IMR-90 (cell line): ENCODE data around the gene SLC52A3. TPM values are rescaled to one million over a fixed set of nuclear protein-coding genes. Genes with fewer than 3 reads are reported as not detected.

ENCODE experiments used
- ATAC-seq: fragments of 200-7000 bp; cut with Tn5 transposase; 2 replicates; pipeline ENCODE4 v1.9.1; 2020; ENCODE audit warnings: low read depth, mild to moderate bottlenecking, moderate library complexity
- BruUV-seq: library from RNA; stranded (reverse); fragments of 400-500 nt; replicated peaks from 2 replicates; lab custom pipeline; 2021; lab: Mats Ljungman, UMichigan
- CTCF ChIA-PET: fragments of 300-600 bp; formaldehyde crosslinking; extraction: SDS; loops from one replicate; lab custom pipeline; 2021; ENCODE audit warnings: antibody characterized with exemption; lab: Yijun Ruan, JAX
- POLR2A ChIA-PET: fragments of 300-600 bp; sonication (Branson Sonifier 250); formaldehyde crosslinking; loops from one replicate; lab custom pipeline; 2022; ENCODE audit warnings: antibody characterized with exemption; ENCODE audit not compliant: unreplicated experiment; lab: Charles Lee
- DNase-seq: peaks from one replicate; pipeline ENCODE4 v3.0.0; 2013
- H2AFZ ChIP-seq: replicated peaks from 2 replicates; pipeline ENCODE3; 2013; ENCODE audit warnings: low read length, mild to moderate bottlenecking; ENCODE audit not compliant: poor library complexity
- H2AK5ac ChIP-seq: 2 replicates; pipeline ENCODE4 v1.6.1; 2013; ENCODE audit warnings: low read depth, low read length, inconsistent platforms
- H2AK9ac ChIP-seq: replicated peaks from 2 replicates; pipeline ENCODE3; 2013; ENCODE audit warnings: mild to moderate bottlenecking, low read depth, low read length, moderate library complexity; ENCODE audit not compliant: poor library complexity
- H2BK120ac ChIP-seq: 2 replicates; pipeline ENCODE4 v1.6.1; 2013; ENCODE audit warnings: low read depth, low read length, inconsistent platforms
- H2BK15ac ChIP-seq: 3 replicates; pipeline ENCODE4 v1.6.1; 2013; ENCODE audit warnings: low read depth, low read length, inconsistent platforms
- H2BK20ac ChIP-seq: 2 replicates; pipeline ENCODE4 v1.6.1; 2013; ENCODE audit warnings: low read depth, mild to moderate bottlenecking, inconsistent platforms, low read length, moderate library complexity
- H2BK5ac ChIP-seq: 2 replicates; pipeline ENCODE4 v1.6.1; 2013; ENCODE audit warnings: mild to moderate bottlenecking, low read depth, low read length, inconsistent platforms; ENCODE audit not compliant: poor library complexity, severe bottlenecking
- H3K14ac ChIP-seq: replicated peaks from 2 replicates; pipeline ENCODE4 v1.6.1; 2013; ENCODE audit warnings: low read depth, low read length, inconsistent platforms
- H3K18ac ChIP-seq: 2 replicates; pipeline ENCODE4 v1.6.1; 2013; ENCODE audit warnings: low read depth, low read length, control low read depth
- H3K23ac ChIP-seq: 2 replicates; pipeline ENCODE4 v1.6.1; 2013; ENCODE audit warnings: low read depth, low read length, inconsistent platforms
- H3K27ac ChIP-seq: 2 replicates; pipeline ENCODE4 v1.5.1; 2013; ENCODE audit warnings: mild to moderate bottlenecking, control low read depth, low read length; ENCODE audit not compliant: insufficient read depth
- H3K27me3 ChIP-seq: 2 replicates; pipeline ENCODE4 v1.6.1; 2013; ENCODE audit warnings: low read length; ENCODE audit not compliant: control insufficient read depth, insufficient read depth
- H3K36me3 ChIP-seq: 2 replicates; pipeline ENCODE4 v1.6.1; 2013; ENCODE audit warnings: low read length, mixed read lengths; ENCODE audit not compliant: control insufficient read depth, insufficient read depth
- H3K4ac ChIP-seq: 2 replicates; pipeline ENCODE4 v1.6.1; 2013; ENCODE audit warnings: low read depth, low read length, inconsistent platforms
- H3K4me1 ChIP-seq: 2 replicates; pipeline ENCODE4 v1.6.1; 2013; ENCODE audit warnings: low read length, mixed read lengths; ENCODE audit not compliant: control insufficient read depth, insufficient read depth
- H3K4me2 ChIP-seq: 2 replicates; pipeline ENCODE4 v1.6.1; 2013; ENCODE audit warnings: low read depth, mild to moderate bottlenecking, control low read depth, low read length, moderate library complexity
- H3K4me3 ChIP-seq: 2 replicates; pipeline ENCODE4 v1.5.1; 2013; ENCODE audit warnings: low read depth, mild to moderate bottlenecking, control low read depth, low read length, moderate library complexity; ENCODE audit not compliant: insufficient read depth
- H3K56ac ChIP-seq: 2 replicates; pipeline ENCODE4 v1.6.1; 2013; ENCODE audit warnings: low read length, inconsistent platforms; ENCODE audit not compliant: insufficient read depth; ENCODE audit errors: extremely low read depth
- H3K79me1 ChIP-seq, 2 experiments: 2 replicates each; pipeline ENCODE4 v1.6.1; 2013; ENCODE audit warnings: low read length in 2 of 2, inconsistent platforms in 1 of 2, low read depth in 1 of 2
- H3K9ac ChIP-seq: 2 replicates; pipeline ENCODE4 v1.6.1; 2013; ENCODE audit warnings: low read depth, low read length, control low read depth
- H3K9me1 ChIP-seq: 2 replicates; pipeline ENCODE4 v1.6.1; 2013; ENCODE audit warnings: low read length, inconsistent platforms; ENCODE audit not compliant: insufficient read depth
- H3K9me3 ChIP-seq: 2 replicates; pipeline ENCODE4 v1.6.1; 2013; ENCODE audit warnings: low read length; ENCODE audit not compliant: control insufficient read depth, insufficient read depth
- H4K20me1 ChIP-seq: 2 replicates; pipeline ENCODE4 v1.6.1; 2013; ENCODE audit warnings: low read length, inconsistent platforms; ENCODE audit not compliant: insufficient read depth
- H4K5ac ChIP-seq: 2 replicates; pipeline ENCODE4 v1.6.1; 2013; ENCODE audit warnings: mild to moderate bottlenecking, low read depth, low read length, control low read depth
- H4K8ac ChIP-seq, 2 experiments: 2 replicates each; pipeline ENCODE4 v1.6.1; 2013; ENCODE audit warnings: low read depth in 2 of 2, low read length in 2 of 2, control low read depth in 1 of 2, inconsistent platforms in 1 of 2
- H4K91ac ChIP-seq: 2 replicates; pipeline ENCODE4 v1.6.1; 2013; ENCODE audit warnings: low read depth, low read length, inconsistent platforms; ENCODE audit not compliant: insufficient read depth
- CEBPB ChIP-seq: IDR thresholded peaks from 2 replicates; pipeline ENCODE4 v1.6.1; 2012; ENCODE audit warnings: low read depth, low read length, improper control_type of control experiment
- CHD1 ChIP-seq: IDR thresholded peaks from 2 replicates; pipeline ENCODE4 v1.6.1; 2012; ENCODE audit warnings: low read depth, low read length, improper control_type of control experiment
- FOS ChIP-seq: fragments of 150-350 bp; IDR thresholded peaks from 2 replicates; pipeline ENCODE4 v1.6.1; 2016; ENCODE audit warnings: low read depth, low read length
- MAFK ChIP-seq: IDR thresholded peaks from 2 replicates; pipeline ENCODE4 v1.6.1; 2012; ENCODE audit warnings: low read depth, low read length, improper control_type of control experiment
- MAZ ChIP-seq: IDR thresholded peaks from 2 replicates; pipeline ENCODE4 v1.6.1; 2012; ENCODE audit warnings: low read depth, mild to moderate bottlenecking, low read length, improper control_type of control experiment, moderate library complexity, borderline replicate concordance
- MXI1 ChIP-seq: IDR thresholded peaks from 2 replicates; pipeline ENCODE4 v1.6.1; 2012; ENCODE audit warnings: low read depth, mild to moderate bottlenecking, low read length, moderate library complexity, borderline replicate concordance
- NFE2L2 ChIP-seq: fragments of 150-350 bp; IDR thresholded peaks from 2 replicates; pipeline ENCODE4 v1.6.1; 2016; ENCODE audit warnings: low read depth, mild to moderate bottlenecking, low read length
- POLR2A ChIP-seq: IDR thresholded peaks from 2 replicates; pipeline ENCODE4 v1.6.1; 2012; ENCODE audit warnings: mild to moderate bottlenecking, low read depth, low read length
- RFX5 ChIP-seq: IDR thresholded peaks from 2 replicates; pipeline ENCODE4 v1.8.0; 2012; ENCODE audit warnings: low read depth, mild to moderate bottlenecking, low read length, moderate library complexity
- SMC3 ChIP-seq: fragments of 150-350 bp; IDR thresholded peaks from 2 replicates; pipeline ENCODE4 v1.6.1; 2016; ENCODE audit warnings: low read depth, mild to moderate bottlenecking, antibody characterized with exemption, low read length, moderate library complexity
- WGBS, 2 experiments: methylation state at CpG; one replicate each; pipeline versions ENCODE4 v1.1.5 to v1.1.7; 2013; ENCODE audit warnings: missing lambda C conversion rate in 2 of 2; ENCODE audit not compliant: insufficient read length in 1 of 2; ENCODE audit errors: extremely low coverage in 2 of 2; 5-methylcytosine and 5-hydroxymethylcytosine counted together
- dilution Hi-C: fragments of 300-500 bp; cut with HindIII; formaldehyde crosslinking; loops from one replicate; pipeline ENCODE4 v1.14.3; 2018; ENCODE audit warnings: low sequenced_read_pairs; ENCODE audit not compliant: unreplicated experiment
- in situ Hi-C: fragments of 300-500 bp; cut with MboI; formaldehyde crosslinking; loops from 3 replicates; pipeline ENCODE4 v1.14.3; 2019; ENCODE audit warnings: low sequenced_read_pairs, inconsistent platforms, mixed read lengths
- intact Hi-C: fragments of 100-400 bp; cut with micrococcal nuclease; formaldehyde crosslinking; loops from 2 replicates; pipeline ENCODE4 v1.10.0; 2022
- polyA plus RNA-seq, 3 experiments: library from polyadenylated mRNA; depleted of rRNA; stranded (reverse); fragments of >200 nt; gene quantifications; 2 replicates each; pipeline ENCODE4 v1.2.3, GENCODE V29; 2012; ENCODE audit warnings: low replicate concordance in 1 of 3
- total RNA-seq: library from RNA; depleted of rRNA; stranded (reverse); fragments of >200 nt; gene quantifications from 2 replicates; pipeline ENCODE4 v1.2.3, GENCODE V29; 2012
- TF ChIP-seq, protein P1 (sequence below): conservative IDR thresholded peaks from 2 replicates; pipeline ENCODE4 v1.5.1; 2012; ENCODE audit warnings: mild to moderate bottlenecking, low read depth, low read length, improper control_type of control experiment
- TF ChIP-seq, protein P2 (sequence below): fragments of 150-350 bp; IDR thresholded peaks from 2 replicates; pipeline ENCODE4 v1.6.1; 2017; ENCODE audit warnings: mild to moderate bottlenecking, antibody characterized with exemption, low read length, low read depth

Gene SLC52A3
- total and polyA plus RNA-seq, 2 of the 4 experiments (the other 2 are of a cell fraction) = not detected

DNA sequence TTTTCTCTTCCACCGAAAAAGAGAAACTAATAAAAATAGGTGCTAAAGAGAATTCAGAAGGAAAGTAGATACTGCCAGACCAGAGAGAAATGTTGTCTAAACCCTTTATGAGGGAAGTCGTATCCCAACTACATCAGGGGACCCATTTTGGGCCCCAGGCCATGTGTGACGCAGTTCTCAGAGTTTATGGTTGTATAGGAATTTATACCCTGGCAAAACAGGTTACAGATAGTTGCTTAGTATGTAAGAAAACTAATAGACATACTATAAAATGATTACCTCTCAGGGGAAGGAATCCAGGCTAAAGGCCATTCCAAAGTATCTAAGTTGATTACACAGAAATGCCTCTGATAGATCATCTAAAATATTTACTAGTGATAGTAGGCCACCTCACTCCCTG lies 28.6 kb upstream of the SLC52A3 start:
- no peak overlapping the region for H2BK20ac ChIP-seq
- no peak overlapping the region for H2AK5ac ChIP-seq
- no peak overlapping the region for H3K56ac ChIP-seq
- intact Hi-C loops (no loop called here), in situ Hi-C loops (no loop called here), dilution Hi-C loops (no loop called here)
- H3K9me1 ChIP-seq = no peaks in the 10 kb centered on the region
- H2BK15ac ChIP-seq = no peak overlapping the region
- H4K91ac ChIP-seq = no peak overlapping the region
- no peak overlapping the region for H3K4me2 ChIP-seq
- H4K20me1 ChIP-seq = no peaks in the 10 kb centered on the region
- no peak overlapping the region for H3K18ac ChIP-seq
- no peaks in the 10 kb centered on the region for H3K9me3 ChIP-seq
- ATAC-seq = no peak
- WGBS, 2 experiments = no CpG with 5 or more reads among the region's 3 CpGs
- TF ChIP-seq MAFK (no peak), MAZ (no peak), POLR2A (no peak), CHD1 (no peak), CEBPB (no peak), MXI1 (no peak), NFE2L2 (no peak), FOS (no peak), RFX5 (no peak), SMC3 (no peak)
- TF ChIP-seq, protein P1, sequence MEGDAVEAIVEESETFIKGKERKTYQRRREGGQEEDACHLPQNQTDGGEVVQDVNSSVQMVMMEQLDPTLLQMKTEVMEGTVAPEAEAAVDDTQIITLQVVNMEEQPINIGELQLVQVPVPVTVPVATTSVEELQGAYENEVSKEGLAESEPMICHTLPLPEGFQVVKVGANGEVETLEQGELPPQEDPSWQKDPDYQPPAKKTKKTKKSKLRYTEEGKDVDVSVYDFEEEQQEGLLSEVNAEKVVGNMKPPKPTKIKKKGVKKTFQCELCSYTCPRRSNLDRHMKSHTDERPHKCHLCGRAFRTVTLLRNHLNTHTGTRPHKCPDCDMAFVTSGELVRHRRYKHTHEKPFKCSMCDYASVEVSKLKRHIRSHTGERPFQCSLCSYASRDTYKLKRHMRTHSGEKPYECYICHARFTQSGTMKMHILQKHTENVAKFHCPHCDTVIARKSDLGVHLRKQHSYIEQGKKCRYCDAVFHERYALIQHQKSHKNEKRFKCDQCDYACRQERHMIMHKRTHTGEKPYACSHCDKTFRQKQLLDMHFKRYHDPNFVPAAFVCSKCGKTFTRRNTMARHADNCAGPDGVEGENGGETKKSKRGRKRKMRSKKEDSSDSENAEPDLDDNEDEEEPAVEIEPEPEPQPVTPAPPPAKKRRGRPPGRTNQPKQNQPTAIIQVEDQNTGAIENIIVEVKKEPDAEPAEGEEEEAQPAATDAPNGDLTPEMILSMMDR = no peak
- TF ChIP-seq, protein P2, sequence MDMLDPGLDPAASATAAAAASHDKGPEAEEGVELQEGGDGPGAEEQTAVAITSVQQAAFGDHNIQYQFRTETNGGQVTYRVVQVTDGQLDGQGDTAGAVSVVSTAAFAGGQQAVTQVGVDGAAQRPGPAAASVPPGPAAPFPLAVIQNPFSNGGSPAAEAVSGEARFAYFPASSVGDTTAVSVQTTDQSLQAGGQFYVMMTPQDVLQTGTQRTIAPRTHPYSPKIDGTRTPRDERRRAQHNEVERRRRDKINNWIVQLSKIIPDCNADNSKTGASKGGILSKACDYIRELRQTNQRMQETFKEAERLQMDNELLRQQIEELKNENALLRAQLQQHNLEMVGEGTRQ = no peak
- no peak overlapping the region for H2AFZ ChIP-seq
- H3K14ac ChIP-seq = no peak overlapping the region
- H3K36me3 ChIP-seq = no peaks in the 10 kb centered on the region
- H4K5ac ChIP-seq = no peak overlapping the region
- no peak overlapping the region for H3K9ac ChIP-seq
- H2BK120ac ChIP-seq = no peak overlapping the region
- DNase-seq = no peak
- H3K4me1 ChIP-seq = no peaks in the 10 kb centered on the region
- no peak overlapping the region for H3K4ac ChIP-seq
- CTCF ChIA-PET = no interaction called here
- H2BK5ac ChIP-seq = no peak overlapping the region
- no peaks in the 10 kb centered on the region for H3K79me1 ChIP-seq
- no peak overlapping the region for H2AK9ac ChIP-seq
- BruUV-seq = no TSS peak
- H3K23ac ChIP-seq = no peak overlapping the region
- H4K8ac ChIP-seq = no peak overlapping the region
- no peaks in the 10 kb centered on the region for H3K27me3 ChIP-seq
- no peak overlapping the region for H3K27ac ChIP-seq
- no peak overlapping the region for H3K4me3 ChIP-seq
- POLR2A ChIA-PET = no interaction called here
